SK-N-SH (cell line): ENCODE results near the gene ANKS4B. TPM values are rescaled to one million over a fixed set of nuclear protein-coding genes. Genes with fewer than 3 reads are reported as not detected.

Experiments
- CTCF ChIA-PET: fragments of 300-600, 350-600 bp; formaldehyde crosslinking; extraction: SDS; loops from one replicate; lab custom pipeline; 2021; lab: Yijun Ruan, JAX
- POLR2A ChIA-PET: fragments of 350-600 bp; sonication (Branson Sonifier 250); formaldehyde crosslinking; extraction: SDS; loops from one replicate; lab custom pipeline; 2020; ENCODE audit warnings: antibody characterized with exemption, inconsistent platforms; lab: Yijun Ruan, JAX
- DNase-seq: peaks from one replicate; pipeline ENCODE4 v3.0.0; 2012
- H2AFZ ChIP-seq: fragments of 200-600 bp; sonication (generic); 2 replicates; pipeline ENCODE4 v1.8.1; 2016; ENCODE audit warnings: antibody characterized with exemption, mild to moderate bottlenecking, low read depth
- H3F3A ChIP-seq: fragments of 200-600 bp; sonication (generic); replicated peaks from 2 replicates; pipeline ENCODE3; 2016; ENCODE audit warnings: antibody characterized with exemption, mild to moderate bottlenecking; ENCODE audit not compliant: insufficient read depth
- H3K27ac ChIP-seq, 2 experiments: fragments of 200-500 bp in 1 of 2; fragments of 200-600 bp in 1 of 2; sonication (Bioruptor generic) in 1 of 2; sonication (generic), shearing (Covaris generic) in 1 of 2; 2 replicates each; pipeline versions ENCODE4 v1.5.1 to v1.6.1; 2014 to 2016; ENCODE audit warnings: low read depth in 2 of 2, inconsistent platforms in 1 of 2, low read length in 1 of 2, mild to moderate bottlenecking in 1 of 2, mixed read lengths in 1 of 2
- H3K27me3 ChIP-seq: fragments of 200-600 bp; sonication (generic), shearing (Covaris generic); 2 replicates; pipeline ENCODE4 v1.6.1; 2016; ENCODE audit warnings: mixed run types; ENCODE audit not compliant: insufficient read depth
- H3K36me3 ChIP-seq, 2 experiments: fragments of 200-500 bp in 1 of 2; fragments of 200-600 bp in 1 of 2; sonication (Bioruptor generic) in 1 of 2; sonication (generic) in 1 of 2; replicated peaks in 1 of 2; 2 replicates each; pipeline versions ENCODE3 to v1.5.1; 2014 to 2016; ENCODE audit warnings: low read length in 1 of 2, mild to moderate bottlenecking in 1 of 2; ENCODE audit not compliant: insufficient read depth in 2 of 2, control insufficient read depth in 1 of 2
- H3K4me1 ChIP-seq, 2 experiments: fragments of 200-500 bp in 1 of 2; fragments of 200-600 bp in 1 of 2; sonication (Bioruptor generic) in 1 of 2; sonication (generic), shearing (Covaris generic) in 1 of 2; 2 replicates each; pipeline versions ENCODE4 v1.5.1 to v1.6.1; 2014 to 2016; ENCODE audit warnings: low read depth in 1 of 2, low read length in 1 of 2, mixed run types in 1 of 2; ENCODE audit not compliant: insufficient read depth in 2 of 2, control insufficient read depth in 1 of 2
- H3K4me2 ChIP-seq: fragments of 200-600 bp; sonication (generic), shearing (Covaris generic); 2 replicates; pipeline ENCODE4 v1.6.1; 2017; ENCODE audit warnings: mixed run types
- H3K4me3 ChIP-seq, 2 experiments: fragments of 200-500 bp in 1 of 2; fragments of 200-600 bp in 1 of 2; sonication (Bioruptor generic) in 1 of 2; sonication (generic), shearing (Covaris generic) in 1 of 2; 2 replicates each; pipeline versions ENCODE4 v1.5.1 to v1.8.1; 2014 to 2016; ENCODE audit warnings: low read depth in 2 of 2, inconsistent platforms in 1 of 2, low read length in 1 of 2, mild to moderate bottlenecking in 1 of 2, mixed read lengths in 1 of 2, moderate library complexity in 1 of 2
- H3K79me2 ChIP-seq: fragments of 200-600 bp; sonication (generic); 2 replicates; pipeline ENCODE4 v1.8.1; 2017; ENCODE audit warnings: mild to moderate bottlenecking; ENCODE audit not compliant: insufficient read depth
- H3K9ac ChIP-seq: fragments of 200-600 bp; sonication (generic); 2 replicates; pipeline ENCODE4 v1.6.1; 2017; ENCODE audit warnings: mixed run types
- H3K9me2 ChIP-seq: fragments of 200-600 bp; sonication (generic); 2 replicates; pipeline ENCODE4 v1.6.1; 2017; ENCODE audit warnings: mixed run types
- H3K9me3 ChIP-seq: fragments of 200-600 bp; sonication (generic); 2 replicates; pipeline ENCODE4 v1.6.1; 2017; ENCODE audit warnings: mixed run types, mild to moderate bottlenecking, moderate library complexity
- H4K20me1 ChIP-seq: fragments of 200-600 bp; sonication (generic); 2 replicates; pipeline ENCODE4 v1.6.1; 2017; ENCODE audit warnings: mild to moderate bottlenecking, mixed run types; ENCODE audit not compliant: insufficient read depth
- CTCF ChIP-seq: fragments of 200-600 bp; sonication (generic); IDR thresholded peaks from 2 replicates; pipeline ENCODE4 v1.6.1; 2017; ENCODE audit warnings: antibody characterized with exemption, mild to moderate bottlenecking, moderate library complexity
- EZH2phosphoT487 ChIP-seq: fragments of 200-600 bp; sonication (generic); IDR thresholded peaks from 2 replicates; pipeline ENCODE4 v1.6.1; 2017; ENCODE audit warnings: low read depth, mixed run types, mild to moderate bottlenecking, antibody characterized with exemption, moderate library complexity, borderline replicate concordance
- GABPA ChIP-seq: IDR thresholded peaks from 2 replicates; pipeline ENCODE4 v1.4.0; 2012; ENCODE audit warnings: low read depth, mild to moderate bottlenecking
- IRF3 ChIP-seq: fragments of 150-350 bp; IDR thresholded peaks from 2 replicates; pipeline ENCODE4 v1.6.1; 2016; ENCODE audit warnings: mild to moderate bottlenecking, low read depth, low read length
- JUND ChIP-seq: IDR thresholded peaks from 2 replicates; pipeline ENCODE4 v1.4.0; 2012
- MAX ChIP-seq: IDR thresholded peaks from 2 replicates; pipeline ENCODE4 v1.4.0; 2012; ENCODE audit warnings: low read depth
- NRF1 ChIP-seq: IDR thresholded peaks from 2 replicates; pipeline ENCODE4 v1.6.1; 2012; ENCODE audit warnings: low read depth, mild to moderate bottlenecking, low read length
- POLR2AphosphoS5 ChIP-seq: IDR thresholded peaks from 2 replicates; pipeline ENCODE4 v1.6.1; 2012; ENCODE audit warnings: low read depth, low read length
- REST ChIP-seq: IDR thresholded peaks from 2 replicates; pipeline ENCODE4 v1.6.1; 2012; ENCODE audit warnings: mild to moderate bottlenecking, low read depth, low read length, moderate library complexity
- SIN3A ChIP-seq: IDR thresholded peaks from 2 replicates; pipeline ENCODE4 v1.6.1; 2012; ENCODE audit warnings: low read depth, mild to moderate bottlenecking, low read length, moderate library complexity, borderline replicate concordance
- TAF1 ChIP-seq: IDR thresholded peaks from 2 replicates; pipeline ENCODE4 v1.6.1; 2012; ENCODE audit warnings: low read depth, mild to moderate bottlenecking, low read length, moderate library complexity, borderline replicate concordance
- TCF12 ChIP-seq: IDR thresholded peaks from 2 replicates; pipeline ENCODE4 v1.4.0; 2012
- WGBS: methylation state at CpG from one replicate; pipeline ENCODE4 v1.1.6; 2017; ENCODE audit warnings: low lambda C conversion rate; 5-methylcytosine and 5-hydroxymethylcytosine counted together
- polyA plus RNA-seq, 3 experiments: library from polyadenylated mRNA; depleted of rRNA; stranded (reverse); fragments of >200 nt; gene quantifications; 2 replicates each; pipeline ENCODE4 v1.2.3, GENCODE V29; 2012

Gene ANKS4B
- polyA plus RNA-seq, 1 of the 3 experiments (the other 2 are of a cell fraction) = not detected

GRCh38 chr16:21184834-21185233 is 48.7 kb upstream of the ANKS4B start:
- no peaks in the 10 kb centered on the region for H3K79me2 ChIP-seq
- no peaks in the 10 kb centered on the region; a peak in 1 of 4 replicates for H3K4me1 ChIP-seq
- H3K36me3 ChIP-seq = peaks cover 5 to 20% of the 10 kb centered on the region in 2 experiments
- H3K9ac ChIP-seq = no peak overlapping the region
- no peak overlapping the region for H3K4me2 ChIP-seq
- no peak overlapping the region for H3K27ac ChIP-seq
- no peaks in the 10 kb centered on the region for H3F3A ChIP-seq
- POLR2A ChIA-PET = no interaction called here
- CTCF ChIA-PET = interaction anchor here (10.5 kb wide), 1 partner anchor 115 kb away, joined by 169 read pairs; no protein-coding TSS in a partner anchor
- H3K4me3 ChIP-seq = no peak overlapping the region
- WGBS = 90% methylated on average over 3 of the region's 3 CpGs
- H3K27me3 ChIP-seq = no peaks in the 10 kb centered on the region
- DNase-seq = no peak
- H2AFZ ChIP-seq = no peak overlapping the region
- H4K20me1 ChIP-seq = no peaks in the 10 kb centered on the region
- H3K9me2 ChIP-seq = no peaks in the 10 kb centered on the region
- H3K9me3 ChIP-seq = no peaks in the 10 kb centered on the region
- no peak for TF ChIP-seq SIN3A
- TF ChIP-seq TAF1 = no peak
- no peak for TF ChIP-seq REST
- no peak for TF ChIP-seq EZH2phosphoT487

- Histone ChIP-seq H3K27ac (no peak overlapping the region), H3K4me3 (no peak overlapping the region), H3K79me2 (no peaks in the 10 kb centered on the region), H3K9me3 (no peaks in the 10 kb centered on the region), H3K4me1 (no peaks in the 10 kb centered on the region; a peak in 1 of 4 replicates), H3K36me3 (peaks cover 5 to 12% of the 10 kb centered on the region in 2 experiments), H3K4me2 (no peak overlapping the region), H4K20me1 (no peaks in the 10 kb centered on the region), H3K9me2 (no peaks in the 10 kb centered on the region), H3K27me3 (no peaks in the 10 kb centered on the region), H3F3A (no peaks in the 10 kb centered on the region), H3K9ac (no peak overlapping the region), H2AFZ (no peak overlapping the region)
- DNase-seq = no peak
- CTCF ChIA-PET = interaction anchor here (0.7 to 10.5 kb wide), 4 partner anchors 9 to 115 kb away, joined by 3 to 169 read pairs (median 5); partner anchors contain the start of gene CRYM
- WGBS = 92% methylated on average over 12 of the region's 12 CpGs
- POLR2A ChIA-PET = no interaction called here
- TF ChIP-seq NRF1 (no peak), IRF3 (no peak), CTCF (no peak), POLR2AphosphoS5 (no peak), GABPA (no peak), JUND (no peak), MAX (no peak), TAF1 (no peak), TCF12 (no peak)
Observed at GRCh38 chr16:21185659-21186325, 47.7 kb upstream of the ANKS4B start.
